Measurements from ENCODE around the gene MORN3.

DNA sequence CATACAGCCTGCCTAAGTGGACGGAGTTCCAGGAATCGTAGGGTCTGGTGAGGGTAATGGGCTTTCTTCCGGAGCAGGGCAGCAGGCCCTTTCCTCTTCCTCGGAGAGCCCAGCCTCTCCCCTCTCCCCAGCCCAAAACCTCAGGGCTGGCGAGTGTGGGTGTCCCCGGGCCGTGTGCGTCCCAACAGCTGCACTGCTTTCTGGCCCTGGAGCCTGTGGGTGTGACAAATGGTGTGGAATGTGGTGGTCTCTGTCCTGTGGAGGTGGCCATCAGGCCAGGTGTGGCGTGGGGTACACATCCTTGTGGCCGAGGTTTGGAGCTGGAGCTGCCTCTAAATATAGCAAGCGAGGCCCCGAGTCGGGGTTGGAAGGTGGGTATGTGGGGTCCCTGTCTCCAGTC is 34.6 kb downstream of the MORN3 start:
- TF ChIP-seq RAD21 (conservative IDR thresholded peaks at IDR 0.05), result no peak
- TF ChIP-seq POLR2AphosphoS5 (IDR thresholded peaks at IDR 0.05), result no peak
- TF ChIP-seq, protein P1, sequence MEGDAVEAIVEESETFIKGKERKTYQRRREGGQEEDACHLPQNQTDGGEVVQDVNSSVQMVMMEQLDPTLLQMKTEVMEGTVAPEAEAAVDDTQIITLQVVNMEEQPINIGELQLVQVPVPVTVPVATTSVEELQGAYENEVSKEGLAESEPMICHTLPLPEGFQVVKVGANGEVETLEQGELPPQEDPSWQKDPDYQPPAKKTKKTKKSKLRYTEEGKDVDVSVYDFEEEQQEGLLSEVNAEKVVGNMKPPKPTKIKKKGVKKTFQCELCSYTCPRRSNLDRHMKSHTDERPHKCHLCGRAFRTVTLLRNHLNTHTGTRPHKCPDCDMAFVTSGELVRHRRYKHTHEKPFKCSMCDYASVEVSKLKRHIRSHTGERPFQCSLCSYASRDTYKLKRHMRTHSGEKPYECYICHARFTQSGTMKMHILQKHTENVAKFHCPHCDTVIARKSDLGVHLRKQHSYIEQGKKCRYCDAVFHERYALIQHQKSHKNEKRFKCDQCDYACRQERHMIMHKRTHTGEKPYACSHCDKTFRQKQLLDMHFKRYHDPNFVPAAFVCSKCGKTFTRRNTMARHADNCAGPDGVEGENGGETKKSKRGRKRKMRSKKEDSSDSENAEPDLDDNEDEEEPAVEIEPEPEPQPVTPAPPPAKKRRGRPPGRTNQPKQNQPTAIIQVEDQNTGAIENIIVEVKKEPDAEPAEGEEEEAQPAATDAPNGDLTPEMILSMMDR (IDR thresholded peaks at IDR 0.05; ENCODE audit: poor library complexity, severe bottlenecking), result no peak
- TF ChIP-seq SMC3 (conservative IDR thresholded peaks at IDR 0.05; ENCODE audit: poor library complexity), result no peak
- no peak for TF ChIP-seq MXI1 (conservative IDR thresholded peaks at IDR 0.05; ENCODE audit: poor library complexity, severe bottlenecking)
- TF ChIP-seq EZH2 (IDR thresholded peaks at IDR 0.05; ENCODE audit: borderline replicate concordance, insufficient read depth, low read length, poor library complexity, severe bottlenecking), result no peak
- TF ChIP-seq REST (IDR thresholded peaks at IDR 0.05; ENCODE audit: borderline replicate concordance), result no peak
